Measurements from ENCODE around the gene RAD1.

DNA sequence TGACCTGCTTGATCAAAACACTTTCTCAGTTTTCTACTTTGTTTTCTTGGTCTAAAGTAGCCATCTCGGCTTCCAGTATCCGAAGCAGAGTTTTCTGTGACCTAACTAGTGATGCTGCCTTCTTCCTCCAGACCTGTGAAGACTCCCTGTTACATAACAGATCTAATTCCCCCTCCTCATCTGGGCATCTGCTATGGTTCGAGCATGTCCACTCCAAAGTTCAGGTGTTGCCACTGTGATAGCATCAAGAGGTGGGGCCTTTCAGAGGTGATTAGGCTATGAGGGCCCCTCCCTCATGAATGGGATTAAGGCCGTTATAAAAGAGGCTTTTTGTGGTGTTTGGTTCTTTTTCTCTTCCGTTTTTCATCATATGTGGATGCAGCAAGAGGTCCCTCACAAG lies 56.1 kb downstream of the RAD1 start:
- TF ChIP-seq POLR2AphosphoS5 (IDR thresholded peaks at IDR 0.05; ENCODE audit: low read depth, low read length) (no peak), POLR2A (IDR thresholded peaks at IDR 0.05; ENCODE audit: low read depth, low read length) (no peak), POU2F2 (IDR thresholded peaks at IDR 0.05; ENCODE audit: low read depth, low read length) (no peak), TAF1 (IDR thresholded peaks at IDR 0.05; ENCODE audit: low read depth, low read length) (no peak), SPI1 (IDR thresholded peaks at IDR 0.05; ENCODE audit: low read depth, low read length) (no peak)

All from GM12891 (cell line).